Heart right ventricle (tissue), 16 donors: ENCODE measurements around the gene PON2. TPM values are rescaled to one million over a fixed set of nuclear protein-coding genes. Genes with fewer than 3 reads are reported as not detected.
"Not testable (repeated sequence)": the region's sequence is repeated elsewhere in the genome, so short reads cannot be mapped to it uniquely, and the experiment has no call there.

Experiments
- ATAC-seq, 8 donors: fragments of 200-7000 bp; cut with Tn5 transposase; one replicate each; pipeline ENCODE4 v1.9.1; 2020; ENCODE audit warnings: mild to moderate bottlenecking in 8 of 8, moderate library complexity in 8 of 8, moderate number of reproducible peaks in 1 of 8
- DNase-seq, 2 donors: peaks; one replicate each; pipeline ENCODE4 v3.0.0-alpha.2; 2020
- H3K27ac ChIP-seq, 10 donors: fragments of 200-600 bp; sonication (generic) in 2 of 10; one replicate each; pipeline versions ENCODE4 v1.5.0 to v1.8.0; 2020 to 2022; ENCODE audit warnings: mild to moderate bottlenecking in 3 of 10
- H3K27me3 ChIP-seq, 7 donors: fragments of 200-600 bp; one replicate each; pipeline ENCODE4 v1.8.0; 2021 to 2022; ENCODE audit warnings: mild to moderate bottlenecking in 2 of 7
- H3K36me3 ChIP-seq, 9 donors: fragments of 200-600 bp; sonication (generic) in 1 of 9; one replicate each; pipeline versions ENCODE4 v1.5.0 to v1.8.0; 2020 to 2022; ENCODE audit warnings: mild to moderate bottlenecking in 2 of 9
- H3K4me1 ChIP-seq, 9 donors: fragments of 200-600 bp; sonication (generic) in 1 of 9; one replicate each; pipeline versions ENCODE4 v1.5.0 to v1.8.0; 2020 to 2022; ENCODE audit warnings: mild to moderate bottlenecking in 4 of 9
- H3K4me3 ChIP-seq, 10 donors: fragments of 200-600 bp; sonication (generic) in 2 of 10; one replicate each; pipeline versions ENCODE4 v1.5.0 to v1.8.0; 2020 to 2022; ENCODE audit warnings: mild to moderate bottlenecking in 7 of 10, moderate library complexity in 2 of 10
- H3K9me3 ChIP-seq, 11 donors: fragments of 200-600 bp in 10 of 11; sonication (generic) in 2 of 11; one replicate each; pipeline versions ENCODE4 v1.5.0 to v1.8.0; 2013 to 2022; ENCODE audit warnings: mild to moderate bottlenecking in 2 of 11, control low read depth in 1 of 11, moderate library complexity in 1 of 11
- CTCF ChIP-seq, 9 donors: fragments of 200-600 bp; sonication (generic) in 2 of 9; IDR thresholded peaks; one replicate each; pipeline versions ENCODE4 v1.5.0 to v1.8.0; 2021 to 2022; ENCODE audit warnings: antibody characterized with exemption in 9 of 9, mild to moderate bottlenecking in 5 of 9, moderate library complexity in 1 of 9
- WGBS, 2 donors: extraction: QIAGEN DNeasy Blood & Tissue Kit; methylation state at CpG; one replicate each; pipeline ENCODE4 v1.1.7; 2013; ENCODE audit warnings: inconsistent platforms in 1 of 2; 5-methylcytosine and 5-hydroxymethylcytosine counted together
- intact Hi-C, 10 donors: fragments of 100-400 bp; cut with DNase I; formaldehyde crosslinking; loops; one replicate each; pipeline versions ENCODE4 v1.11.1 to v1.14.2; 2022
- polyA plus RNA-seq, 2 donors: library from polyadenylated mRNA; stranded (reverse); fragments of 200-250 nt; gene quantifications; one replicate each; pipeline ENCODE4 v1.2.3, GENCODE V29; 2013
- total RNA-seq, 10 donors: library from RNA; stranded (reverse); fragmentation: NEBNext Ultra II Directional in 3 of 10; extraction: Animal tissue kit (Norgen Biotek cat#: 25700) in 3 of 10; gene quantifications; one replicate each; pipeline versions ENCODE4 v1.2.1 to v1.2.4, GENCODE V29; 2021 to 2023
- donor health status: Arrhythmogenic right ventricular cardiomyopathy.
- donor health status: ischemic (EF 13 %, LVEDD 7.1; RV severe dilation, severe dysfunction).
- donor health status: healthy with polysubstance abuse.
- donor health status: DM: no; HTN: yes; CAD: no.
- donor health status: DM: no; HTN: no; CAD: no.
- donor health status: ischemic (EF 25% LVEDD 6.9; RV normal size, moderate dysfunction).
- donor health status: ischemic (EF 25% LVEDD 5.7; RV mildly dilated, moderate dysfunction).
- donor health status: healthy.
- donor health status: DM: yes; HTN: yes; CAD: no.
- donor health status: Ischemic cardiomyopathy.
- donor health status: ischemic (EF 35%, LVEDD 5.7; RV mildly dilated, moderate dysfunction).
- donor health status: nonischemic (EF 11% LVEDD 7.7; RV severe dilation, severe dysfunction).
- donor health status: DM: yes; HTN: yes; CAD: no.
- donor health status: PGD.
- donor health status: ischemic (EF 29% LVEDD 5.4; RV normal size, mild dysfunction).
- donor health status: nonischemic (EF 23%, LVEDD 6.1; RV moderate dilation, normal function).

PON2 gene
- total and polyA plus RNA-seq, 12 donors: 24.8 to 43.4 (median 32.0) TPM

GRCh38 chr7:95470452-95470851 lies 35.6 kb upstream of the PON2 start:
- H3K27ac ChIP-seq: peak overlapping the region in 2 of 10 donors; percentile 35 to 54
- peak in 3 of 8 donors; percentile 35 to 62 (median 44) for ATAC-seq
- no peak for TF ChIP-seq CTCF (IDR thresholded peaks at IDR 0.05)
- H3K27me3 ChIP-seq: no peaks in the 10 kb centered on the region
- 42 to 48% methylated on average over 3 of the region's 3 CpGs for WGBS, 2 donors
- H3K9me3 ChIP-seq: no peaks in the 10 kb centered on the region
- intact Hi-C loops: loop anchor here in 5 of 10 donors (10.0 kb wide), 4 partner anchors 116 to 1016 kb away; partner anchors contain the start of gene SGCE (in 1 of the 5)
- H3K36me3 ChIP-seq: no peaks in the 10 kb centered on the region
- H3K4me3 ChIP-seq: no peak overlapping the region
- DNase-seq: peak in 1 of 2 donors; percentile 9
- peaks cover 0 to 11% (median 6%) of the 10 kb centered on the region in 9 donors for H3K4me1 ChIP-seq

GRCh38 chr7:95469848-95470247 lies 35.0 kb upstream of the PON2 start:
- Histone ChIP-seq H3K27me3 (no peaks in the 10 kb centered on the region), H3K4me3 (no peak overlapping the region), H3K9me3 (no peaks in the 10 kb centered on the region), H3K4me1 (peaks cover 0 to 11% (median 6%) of the 10 kb centered on the region in 9 donors), H3K27ac (peak overlapping the region in 1 of 10 donors; percentile 54), H3K36me3 (no peaks in the 10 kb centered on the region)
- no peak for DNase-seq
- no peak for ATAC-seq
- intact Hi-C loops: loop anchor here in 6 of 10 donors (10.0 kb wide), 5 partner anchors 115 to 1015 kb away; partner anchors contain the start of gene SGCE (in 1 of the 6)
- WGBS, 2 donors: 79 to 82% methylated on average over 4 of the region's 4 CpGs
- no peak for TF ChIP-seq CTCF (IDR thresholded peaks at IDR 0.05)

GRCh38 chr7:95469187-95469586 lies 34.4 kb upstream of the PON2 start:
- intact Hi-C loops: loop anchor here in 1 of 10 donors (10.0 kb wide), 1 partner anchor 124 kb away; no protein-coding TSS in a partner anchor
- no peak for DNase-seq

GRCh38 chr7:95467912-95468607 lies 33.2 kb upstream of the PON2 start:
- 97 to 100% methylated on average over 1 of the region's 1 CpG for WGBS, 2 donors
- ATAC-seq (no peak), DNase-seq (no peak)
- no peak for TF ChIP-seq CTCF (IDR thresholded peaks at IDR 0.05)
- H3K36me3 ChIP-seq: no peaks in the 10 kb centered on the region
- no peak overlapping the region for H3K27ac ChIP-seq
- intact Hi-C loops: loop anchor here in 1 of 10 donors (10.0 kb wide), 1 partner anchor 123 kb away; no protein-coding TSS in a partner anchor
- no peaks in the 10 kb centered on the region for H3K27me3 ChIP-seq
- H3K4me1 ChIP-seq: peaks cover 0 to 11% (median 6%) of the 10 kb centered on the region in 9 donors
- no peaks in the 10 kb centered on the region for H3K9me3 ChIP-seq
- H3K4me3 ChIP-seq: no peak overlapping the region

More at GRCh38 chr7:95469187-95469586, 34.4 kb upstream of the PON2 start:
- no peaks in the 10 kb centered on the region for H3K36me3 ChIP-seq
- no peak for TF ChIP-seq CTCF (IDR thresholded peaks at IDR 0.05)
- ATAC-seq: no peak
- H3K27me3 ChIP-seq: no peaks in the 10 kb centered on the region
- 91 to 96% methylated on average over 1 of the region's 1 CpG for WGBS, 2 donors
- no peak overlapping the region for H3K27ac ChIP-seq
- H3K4me1 ChIP-seq: peaks cover 0 to 11% (median 6%) of the 10 kb centered on the region in 9 donors
- H3K4me3 ChIP-seq: no peak overlapping the region
- no peaks in the 10 kb centered on the region for H3K9me3 ChIP-seq

- DNase-seq, ATAC-seq, H3K36me3 ChIP-seq, H3K4me1 ChIP-seq, H3K27me3 ChIP-seq, H3K27ac ChIP-seq, H3K4me3 ChIP-seq: not testable (repeated sequence)
- WGBS, 2 donors: 97 to 100% methylated on average over 2 of the region's 2 CpGs
- intact Hi-C loops: loop anchor here in 1 of 10 donors (10.0 kb wide), 1 partner anchor 116 kb away; no protein-coding TSS in a partner anchor
- H3K9me3 ChIP-seq: peaks cover 0 to 22% (median 4%) of the 10 kb centered on the region in 11 donors
Observed at GRCh38 chr7:95460653-95461052, 25.8 kb upstream of the PON2 start.
